Measurements from ENCODE around the gene GGT5.
"Not testable (repeated sequence)": the region's sequence is repeated elsewhere in the genome, so short reads cannot be mapped to it uniquely, and the experiment has no call there.

Gene GGT5, protein sequence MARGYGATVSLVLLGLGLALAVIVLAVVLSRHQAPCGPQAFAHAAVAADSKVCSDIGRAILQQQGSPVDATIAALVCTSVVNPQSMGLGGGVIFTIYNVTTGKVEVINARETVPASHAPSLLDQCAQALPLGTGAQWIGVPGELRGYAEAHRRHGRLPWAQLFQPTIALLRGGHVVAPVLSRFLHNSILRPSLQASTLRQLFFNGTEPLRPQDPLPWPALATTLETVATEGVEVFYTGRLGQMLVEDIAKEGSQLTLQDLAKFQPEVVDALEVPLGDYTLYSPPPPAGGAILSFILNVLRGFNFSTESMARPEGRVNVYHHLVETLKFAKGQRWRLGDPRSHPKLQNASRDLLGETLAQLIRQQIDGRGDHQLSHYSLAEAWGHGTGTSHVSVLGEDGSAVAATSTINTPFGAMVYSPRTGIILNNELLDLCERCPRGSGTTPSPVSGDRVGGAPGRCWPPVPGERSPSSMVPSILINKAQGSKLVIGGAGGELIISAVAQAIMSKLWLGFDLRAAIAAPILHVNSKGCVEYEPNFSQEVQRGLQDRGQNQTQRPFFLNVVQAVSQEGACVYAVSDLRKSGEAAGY

DNA sequence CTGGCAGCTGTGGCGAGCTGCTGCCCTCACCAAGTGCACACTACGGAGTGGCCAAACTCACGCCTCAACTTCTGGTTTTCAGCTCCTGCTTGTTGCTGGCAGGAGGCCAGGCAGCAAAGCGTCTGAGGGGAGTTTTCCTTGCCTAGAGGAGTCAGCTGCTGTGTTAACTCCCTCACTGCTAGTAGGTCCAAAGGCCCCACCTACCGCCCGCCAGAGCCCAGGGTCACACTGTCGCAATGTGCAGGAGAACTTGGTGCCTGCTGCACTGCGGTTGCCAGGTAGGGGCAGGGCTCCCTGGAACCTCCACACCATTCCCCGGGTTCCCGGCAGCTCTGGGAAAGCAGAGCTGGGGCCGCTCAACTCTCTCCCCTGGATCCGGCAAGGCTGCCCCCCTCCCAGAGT is at the start of gene GGT5:
GGT5 (minus strand) TSS at position 53 of the 402 bp plus-strand sequence. CDS start 357 bp downstream, outside the sequence.
- TF ChIP-seq, protein P1, sequence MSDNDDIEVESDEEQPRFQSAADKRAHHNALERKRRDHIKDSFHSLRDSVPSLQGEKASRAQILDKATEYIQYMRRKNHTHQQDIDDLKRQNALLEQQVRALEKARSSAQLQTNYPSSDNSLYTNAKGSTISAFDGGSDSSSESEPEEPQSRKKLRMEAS (IDR thresholded peaks at IDR 0.05): not testable (repeated sequence)
- TF ChIP-seq, protein P2, sequence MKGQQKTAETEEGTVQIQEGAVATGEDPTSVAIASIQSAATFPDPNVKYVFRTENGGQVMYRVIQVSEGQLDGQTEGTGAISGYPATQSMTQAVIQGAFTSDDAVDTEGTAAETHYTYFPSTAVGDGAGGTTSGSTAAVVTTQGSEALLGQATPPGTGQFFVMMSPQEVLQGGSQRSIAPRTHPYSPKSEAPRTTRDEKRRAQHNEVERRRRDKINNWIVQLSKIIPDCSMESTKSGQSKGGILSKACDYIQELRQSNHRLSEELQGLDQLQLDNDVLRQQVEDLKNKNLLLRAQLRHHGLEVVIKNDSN (IDR thresholded peaks at IDR 0.05): not testable (repeated sequence)
- TF ChIP-seq TCF12 (IDR thresholded peaks at IDR 0.05; ENCODE audit: low read depth): not testable (repeated sequence)

DNA sequence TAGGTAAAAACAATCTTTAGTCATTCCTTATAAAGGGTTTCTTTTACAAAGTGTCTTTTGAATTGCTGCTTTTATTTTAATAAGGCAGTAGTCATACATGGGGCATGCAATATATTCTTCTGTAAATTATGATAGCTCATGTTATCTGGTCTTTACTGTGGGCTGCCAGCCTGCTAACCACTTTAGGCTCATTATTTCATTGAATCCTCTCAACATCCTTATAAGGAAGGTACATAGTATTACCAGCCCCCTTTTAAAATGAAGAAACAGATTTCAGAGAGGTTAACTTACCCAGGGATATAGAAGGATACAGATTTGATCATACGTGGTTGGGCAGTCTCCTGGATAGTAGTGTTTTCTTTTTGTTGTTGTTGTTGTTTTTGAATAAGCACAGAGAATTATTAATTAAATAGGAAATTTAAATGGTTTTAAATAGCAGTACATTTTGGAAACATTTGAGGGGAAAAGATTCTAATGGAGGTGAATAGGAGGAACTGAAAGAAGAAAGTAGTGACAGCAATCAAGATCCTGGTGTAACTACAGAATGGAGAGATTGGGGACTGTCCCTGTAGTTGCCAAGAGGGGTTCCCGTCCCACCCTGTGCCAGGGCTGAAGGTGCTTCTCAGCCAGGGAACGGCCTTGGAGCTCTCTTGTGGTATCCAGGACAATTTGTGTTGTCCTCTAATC is 46.8 kb upstream of the GGT5 start:
- TF ChIP-seq EP300 (IDR thresholded peaks at IDR 0.05; ENCODE audit: borderline replicate concordance): no peak
- no peak for TF ChIP-seq YY1 (IDR thresholded peaks at IDR 0.05; ENCODE audit: low read depth)
- TF ChIP-seq RAD21 (IDR thresholded peaks at IDR 0.05; ENCODE audit: low read depth): no peak
- TF ChIP-seq ZBTB7A (IDR thresholded peaks at IDR 0.05; ENCODE audit: low read depth): no peak
- no peak for TF ChIP-seq NFIC (IDR thresholded peaks at IDR 0.05)
- TF ChIP-seq, protein P3, sequence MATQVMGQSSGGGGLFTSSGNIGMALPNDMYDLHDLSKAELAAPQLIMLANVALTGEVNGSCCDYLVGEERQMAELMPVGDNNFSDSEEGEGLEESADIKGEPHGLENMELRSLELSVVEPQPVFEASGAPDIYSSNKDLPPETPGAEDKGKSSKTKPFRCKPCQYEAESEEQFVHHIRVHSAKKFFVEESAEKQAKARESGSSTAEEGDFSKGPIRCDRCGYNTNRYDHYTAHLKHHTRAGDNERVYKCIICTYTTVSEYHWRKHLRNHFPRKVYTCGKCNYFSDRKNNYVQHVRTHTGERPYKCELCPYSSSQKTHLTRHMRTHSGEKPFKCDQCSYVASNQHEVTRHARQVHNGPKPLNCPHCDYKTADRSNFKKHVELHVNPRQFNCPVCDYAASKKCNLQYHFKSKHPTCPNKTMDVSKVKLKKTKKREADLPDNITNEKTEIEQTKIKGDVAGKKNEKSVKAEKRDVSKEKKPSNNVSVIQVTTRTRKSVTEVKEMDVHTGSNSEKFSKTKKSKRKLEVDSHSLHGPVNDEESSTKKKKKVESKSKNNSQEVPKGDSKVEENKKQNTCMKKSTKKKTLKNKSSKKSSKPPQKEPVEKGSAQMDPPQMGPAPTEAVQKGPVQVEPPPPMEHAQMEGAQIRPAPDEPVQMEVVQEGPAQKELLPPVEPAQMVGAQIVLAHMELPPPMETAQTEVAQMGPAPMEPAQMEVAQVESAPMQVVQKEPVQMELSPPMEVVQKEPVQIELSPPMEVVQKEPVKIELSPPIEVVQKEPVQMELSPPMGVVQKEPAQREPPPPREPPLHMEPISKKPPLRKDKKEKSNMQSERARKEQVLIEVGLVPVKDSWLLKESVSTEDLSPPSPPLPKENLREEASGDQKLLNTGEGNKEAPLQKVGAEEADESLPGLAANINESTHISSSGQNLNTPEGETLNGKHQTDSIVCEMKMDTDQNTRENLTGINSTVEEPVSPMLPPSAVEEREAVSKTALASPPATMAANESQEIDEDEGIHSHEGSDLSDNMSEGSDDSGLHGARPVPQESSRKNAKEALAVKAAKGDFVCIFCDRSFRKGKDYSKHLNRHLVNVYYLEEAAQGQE (IDR thresholded peaks at IDR 0.05; ENCODE audit: low read depth): no peak
- TF ChIP-seq, protein P1 (IDR thresholded peaks at IDR 0.05): no peak
- TF ChIP-seq TAF1 (IDR thresholded peaks at IDR 0.05; ENCODE audit: low read depth): no peak
- no peak for TF ChIP-seq TCF12 (IDR thresholded peaks at IDR 0.05; ENCODE audit: low read depth)
- TF ChIP-seq TEAD4 (IDR thresholded peaks at IDR 0.05): no peak
- TF ChIP-seq, protein P2 (IDR thresholded peaks at IDR 0.05): no peak
- TF ChIP-seq CEBPB (IDR thresholded peaks at IDR 0.05): no peak
- TF ChIP-seq EGR1 (IDR thresholded peaks at IDR 0.05): no peak
- TF ChIP-seq FOXM1 (IDR thresholded peaks at IDR 0.05; ENCODE audit: borderline replicate concordance, low read depth): no peak
- no peak for TF ChIP-seq CREB1 (IDR thresholded peaks at IDR 0.05; ENCODE audit: low read depth)

DNA sequence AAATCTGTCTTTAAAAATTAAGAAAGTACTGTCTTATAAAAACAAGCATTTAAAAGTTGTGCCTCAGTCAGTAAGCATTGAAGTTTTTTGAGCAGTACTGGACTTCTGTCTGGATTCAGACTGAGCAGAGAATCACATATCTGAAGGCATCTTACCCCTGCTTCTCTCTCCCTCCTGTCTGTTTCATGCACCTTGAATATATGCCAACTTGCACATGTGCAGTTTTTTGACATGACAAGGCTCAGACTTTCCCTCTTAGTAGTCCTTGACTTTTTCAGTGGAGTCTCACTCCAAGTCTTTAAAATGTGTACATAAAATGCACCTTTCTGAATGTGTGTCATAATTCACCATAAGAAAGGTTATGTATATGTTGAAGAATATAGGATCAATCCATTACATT is 45.6 kb upstream of the GGT5 start:
- TF ChIP-seq, protein P2 (IDR thresholded peaks at IDR 0.05): no peak
- TF ChIP-seq, protein P1 (IDR thresholded peaks at IDR 0.05): no peak
- TF ChIP-seq CREB1 (IDR thresholded peaks at IDR 0.05; ENCODE audit: low read depth): no peak
- no peak for TF ChIP-seq YY1 (IDR thresholded peaks at IDR 0.05; ENCODE audit: low read depth)

DNA sequence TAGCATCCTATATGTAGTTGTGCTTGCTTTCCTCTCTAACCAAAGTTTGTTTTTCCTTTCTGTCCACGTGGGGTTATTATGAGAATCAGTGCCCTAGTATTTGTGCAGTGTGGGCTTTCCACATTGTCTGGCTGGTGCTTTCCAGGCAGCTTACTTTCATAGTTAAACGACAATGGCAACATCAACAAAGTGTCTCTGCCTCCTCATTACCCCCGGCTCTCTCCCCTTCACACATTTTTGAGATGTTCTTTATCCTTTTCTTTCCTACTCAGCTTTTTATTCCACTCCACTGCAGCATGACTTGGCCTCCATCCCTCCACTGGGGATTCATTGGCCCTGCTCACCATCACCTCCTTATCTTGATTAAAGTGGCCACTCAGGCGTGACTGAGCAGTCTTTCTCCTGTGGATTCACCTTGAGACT is 44.9 kb upstream of the GGT5 start:
- TF ChIP-seq, protein P2 (IDR thresholded peaks at IDR 0.05): no peak
- TF ChIP-seq FOXM1 (IDR thresholded peaks at IDR 0.05; ENCODE audit: borderline replicate concordance, low read depth) (no peak), NFIC (IDR thresholded peaks at IDR 0.05) (no peak), CREB1 (IDR thresholded peaks at IDR 0.05; ENCODE audit: low read depth) (no peak), YY1 (IDR thresholded peaks at IDR 0.05; ENCODE audit: low read depth) (no peak), CEBPB (IDR thresholded peaks at IDR 0.05) (no peak), ZBTB7A (IDR thresholded peaks at IDR 0.05; ENCODE audit: low read depth) (no peak), TCF12 (IDR thresholded peaks at IDR 0.05; ENCODE audit: low read depth) (no peak), TAF1 (IDR thresholded peaks at IDR 0.05; ENCODE audit: low read depth) (no peak)
- TF ChIP-seq, protein P1 (IDR thresholded peaks at IDR 0.05): no peak

DNA sequence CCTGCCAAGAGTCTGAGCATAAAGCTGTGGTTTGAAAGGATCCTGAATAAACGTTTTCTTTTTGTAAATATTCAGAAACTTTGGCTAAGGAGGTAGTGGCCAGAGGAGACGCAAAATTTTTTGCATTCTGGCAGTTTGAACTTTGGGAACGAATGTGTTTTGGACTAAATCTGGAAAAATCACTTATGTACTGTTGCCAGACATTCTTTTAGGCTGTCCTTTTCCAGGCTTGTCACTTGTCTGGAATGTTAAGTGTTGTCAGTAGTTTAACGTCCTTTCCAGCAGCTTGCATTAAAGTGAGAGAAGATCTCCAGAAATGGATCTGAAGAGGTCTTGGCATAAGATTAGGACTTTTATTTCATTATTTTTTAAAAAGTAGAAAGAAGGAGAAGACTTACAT is 44.2 kb upstream of the GGT5 start:
- TF ChIP-seq, protein P2 (IDR thresholded peaks at IDR 0.05): no peak
- peak; percentile 66 for TF ChIP-seq TEAD4 (IDR thresholded peaks at IDR 0.05)
- peak; percentile 36 for TF ChIP-seq NFIC (IDR thresholded peaks at IDR 0.05)
- no peak for TF ChIP-seq CREB1 (IDR thresholded peaks at IDR 0.05; ENCODE audit: low read depth)

All from Ishikawa (cell line).